ENCODE results near the gene CAD.
A peak's percentile ranks its signal among the peaks of the same experiment; 100 is the strongest.
"Not testable (repeated sequence)": the region's sequence is repeated elsewhere in the genome, so short reads cannot be mapped to it uniquely, and the experiment has no call there.

CAD gene

DNA sequence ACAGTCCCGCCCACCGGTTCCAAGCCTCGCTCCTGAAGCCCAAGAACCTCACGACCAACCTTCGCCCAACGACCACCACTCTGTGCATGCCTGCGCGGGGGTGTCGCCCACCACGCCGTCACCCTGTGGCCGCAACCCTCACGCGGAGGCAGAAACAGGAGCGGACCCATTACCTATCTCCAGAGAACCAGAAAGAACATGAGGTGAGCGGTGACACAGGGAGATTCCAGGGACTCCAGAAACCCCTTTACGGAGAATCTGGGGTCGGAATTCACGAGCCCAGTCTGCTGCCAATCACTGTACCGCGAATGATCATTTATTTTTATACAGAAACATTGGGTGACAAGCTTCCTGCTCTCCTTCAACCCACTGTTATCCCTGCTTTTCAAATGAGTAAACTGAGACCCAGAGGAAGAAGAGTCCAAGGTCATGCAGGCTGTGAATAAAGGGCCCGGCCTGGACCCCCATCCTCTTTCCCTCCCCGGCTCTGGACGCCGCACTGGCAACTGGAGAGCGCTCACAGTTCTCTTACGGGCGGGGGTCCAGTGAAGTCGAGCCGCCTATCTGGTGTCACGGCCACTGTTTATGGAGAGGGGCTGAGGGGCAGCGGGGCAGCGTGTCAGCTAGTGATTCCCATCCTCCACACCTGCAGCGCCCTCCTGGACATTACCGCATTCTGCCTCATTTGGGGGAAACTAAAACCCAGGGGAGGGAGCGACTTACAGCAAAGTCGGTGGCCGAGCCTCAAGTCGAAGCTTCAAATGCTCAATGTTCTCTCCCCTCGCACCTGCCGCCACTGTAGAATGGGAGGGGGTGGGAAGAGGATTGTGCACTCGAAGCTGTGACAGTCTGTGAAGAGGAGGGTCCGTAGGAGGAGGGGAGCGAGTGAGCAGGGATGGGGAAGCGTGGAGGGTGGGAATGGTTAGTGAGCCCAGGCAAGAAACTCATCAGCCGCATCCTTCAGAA, 46.4 kb downstream of the CAD start:
- no peak overlapping the region for H3K27ac Mint-ChIP-seq
- H3K36me3 Mint-ChIP-seq, result no peaks in the 10 kb centered on the region
- peaks cover 18% of the 10 kb centered on the region for H3K4me1 Mint-ChIP-seq
- H3K27me3 Mint-ChIP-seq, result peaks cover 29% of the 10 kb centered on the region
- H3K4me3 Mint-ChIP-seq, result peak overlapping the region; percentile 92
- ATAC-seq (ENCODE audit: low read depth) (no peak), DNase-seq (ENCODE audit: low spot score in 2 of 2) (peak in 1 of 2 donors; percentile 37)
- H3K9me3 Mint-ChIP-seq, result no peaks in the 10 kb centered on the region

DNA sequence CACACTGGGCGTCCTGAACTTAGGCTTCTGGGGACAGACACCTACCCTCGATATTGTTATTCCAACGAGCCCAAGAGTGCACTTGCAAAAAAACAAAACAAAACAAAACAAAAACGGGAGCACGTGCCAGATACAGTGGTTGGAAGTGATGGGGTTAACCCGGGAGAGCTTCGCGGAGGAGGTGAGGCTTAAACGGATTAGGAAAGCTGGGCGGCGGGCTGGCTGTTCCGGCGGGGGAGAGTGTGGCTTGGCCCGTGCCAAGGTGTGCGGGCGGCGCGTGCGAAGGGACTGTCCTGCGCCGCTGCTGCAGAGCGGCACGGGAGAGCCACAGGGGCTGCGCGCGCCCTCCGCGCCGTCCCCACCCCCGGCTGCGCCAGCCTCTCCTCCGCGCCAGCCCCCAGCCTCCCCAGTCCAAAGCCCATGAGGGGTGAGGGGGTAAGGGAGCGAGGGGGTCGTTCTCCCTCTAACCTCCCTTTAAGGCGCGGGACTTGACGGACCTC, 47.1 kb downstream of the CAD start:
- Mint-ChIP-seq H3K9me3 (no peaks in the 10 kb centered on the region), H3K27me3 (peaks cover 28% of the 10 kb centered on the region), H3K27ac (peak overlapping the region; percentile 17), H3K4me3 (peak overlapping the region; percentile 92), H3K4me1 (peaks cover 18% of the 10 kb centered on the region), H3K36me3 (no peaks in the 10 kb centered on the region)
- peak; percentile 20 to 46 for DNase-seq (ENCODE audit: low spot score in 2 of 2)
- ATAC-seq (ENCODE audit: low read depth), result peak; percentile 37

DNA sequence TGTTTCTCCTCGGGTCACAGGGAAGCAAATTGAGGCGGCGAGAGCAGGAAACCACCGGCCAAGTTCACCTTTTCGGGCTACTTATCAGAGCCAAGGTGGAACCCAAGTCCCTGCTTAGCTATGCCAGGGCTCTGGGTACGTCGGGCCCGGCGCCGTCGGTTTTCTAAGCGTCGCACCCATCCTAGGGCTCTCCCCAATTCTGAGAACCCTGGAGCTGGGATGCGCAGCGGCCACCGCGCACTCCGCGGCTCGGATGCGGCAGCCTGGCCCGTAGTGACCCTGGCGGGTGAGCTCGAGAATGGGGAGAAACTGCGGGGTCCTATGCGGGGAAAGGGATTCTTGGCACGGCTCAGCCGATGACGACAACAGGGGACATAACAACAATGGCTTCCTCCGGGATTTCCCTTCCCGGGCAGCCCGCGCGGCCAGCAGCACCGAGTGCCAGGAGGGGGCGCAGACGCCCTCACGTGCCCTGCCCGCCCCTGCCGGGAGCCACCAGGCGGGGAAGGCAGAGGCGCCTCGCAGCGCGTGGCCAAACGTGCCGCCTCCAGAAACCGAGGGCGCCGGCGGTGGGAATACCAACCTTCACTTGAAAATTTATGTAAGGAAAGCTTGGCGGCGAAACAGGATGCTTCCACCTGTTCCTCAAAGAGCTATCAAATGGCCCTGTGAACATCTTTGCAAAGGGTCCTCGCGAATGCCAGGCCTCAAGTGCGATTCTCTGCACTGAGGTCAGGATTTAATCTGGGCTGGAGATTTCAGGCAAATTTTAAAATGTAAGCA, 47.8 kb downstream of the CAD start:
- Mint-ChIP-seq H3K4me3 (peak overlapping the region; percentile 92), H3K4me1 (peaks cover 18% of the 10 kb centered on the region), H3K9me3 (no peaks in the 10 kb centered on the region), H3K27ac (peak overlapping the region; percentile 17), H3K27me3 (peaks cover 28% of the 10 kb centered on the region), H3K36me3 (no peaks in the 10 kb centered on the region)
- ATAC-seq (ENCODE audit: low read depth) (peak; percentile 77), DNase-seq (ENCODE audit: low spot score in 2 of 2) (peak; percentile 59 to 67)

DNA sequence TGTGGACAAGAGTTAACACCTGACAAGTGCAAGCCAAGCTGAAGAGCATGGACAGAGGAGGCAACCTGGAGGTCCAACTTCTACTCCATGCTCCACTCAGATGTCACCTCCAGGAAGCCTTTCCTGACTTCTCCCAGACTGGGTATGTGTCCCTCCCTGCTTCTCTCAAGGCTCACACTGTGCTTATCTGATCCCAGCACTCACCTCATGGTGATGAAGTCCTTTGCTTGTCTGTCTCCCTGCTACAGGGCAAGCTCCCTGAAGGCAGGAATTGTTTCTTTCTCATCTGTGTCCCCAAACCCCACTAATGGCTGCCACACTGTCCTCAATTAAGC, 48.3 kb downstream of the CAD start:
- peaks cover 18% of the 10 kb centered on the region for H3K4me1 Mint-ChIP-seq
- no peaks in the 10 kb centered on the region for H3K9me3 Mint-ChIP-seq
- no peak for DNase-seq (ENCODE audit: low spot score in 2 of 2)
- H3K4me3 Mint-ChIP-seq, result peak overlapping the region; percentile 59
- H3K27me3 Mint-ChIP-seq, result peaks cover 25% of the 10 kb centered on the region
- ATAC-seq (ENCODE audit: low read depth), result no peak
- H3K27ac Mint-ChIP-seq, result no peak overlapping the region
- no peaks in the 10 kb centered on the region for H3K36me3 Mint-ChIP-seq

DNA sequence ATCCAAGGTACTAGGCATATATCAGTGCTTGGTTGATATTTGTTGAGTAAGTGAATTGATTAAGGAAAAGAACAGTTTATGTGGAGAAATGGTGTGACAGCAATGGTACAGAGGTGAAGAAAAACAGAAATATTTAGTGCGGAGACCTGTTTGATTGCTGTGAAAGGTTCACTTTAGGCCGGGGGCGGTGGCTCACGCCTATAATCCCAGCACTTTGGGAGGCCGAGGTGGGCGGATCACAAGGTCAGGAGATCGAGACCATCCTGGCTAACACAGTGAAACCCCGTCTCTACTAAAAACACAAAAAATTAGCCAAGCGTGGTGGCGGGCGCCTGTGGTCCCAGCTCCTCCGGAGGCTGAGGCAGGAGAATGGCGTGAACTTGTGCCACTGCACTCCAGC, 51.1 kb downstream of the CAD start:
- peaks cover 11% of the 10 kb centered on the region for H3K27me3 Mint-ChIP-seq
- not testable (repeated sequence) for H3K4me3 Mint-ChIP-seq; DNase-seq (ENCODE audit: low spot score in 2 of 2); ATAC-seq (ENCODE audit: low read depth); H3K9me3 Mint-ChIP-seq; H3K36me3 Mint-ChIP-seq; H3K27ac Mint-ChIP-seq; H3K4me1 Mint-ChIP-seq

DNA sequence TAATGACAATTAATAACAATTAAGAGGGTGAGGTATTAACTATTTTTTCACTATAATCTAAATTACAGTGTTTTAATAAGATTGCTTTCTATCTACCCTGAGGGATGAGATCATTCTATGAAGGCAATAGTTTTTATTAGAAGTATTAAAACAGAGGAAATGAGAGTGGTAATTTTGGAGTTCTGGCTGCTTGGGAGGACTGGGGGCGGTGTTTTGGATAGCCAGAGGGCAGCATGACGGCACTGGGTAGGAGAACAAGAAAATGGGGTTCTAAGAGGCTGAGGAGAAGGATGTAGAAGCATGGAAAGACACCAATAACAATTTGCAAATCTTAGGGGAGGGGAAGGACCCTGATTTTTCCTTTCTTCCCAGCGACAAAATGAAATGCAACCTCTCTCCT, 53.0 kb downstream of the CAD start:
- H3K27ac Mint-ChIP-seq, result no peak overlapping the region
- no peak for DNase-seq (ENCODE audit: low spot score in 2 of 2)
- no peak overlapping the region for H3K4me3 Mint-ChIP-seq
- H3K27me3 Mint-ChIP-seq, result peaks cover 10% of the 10 kb centered on the region
- H3K9me3 Mint-ChIP-seq, result no peaks in the 10 kb centered on the region
- no peaks in the 10 kb centered on the region for H3K36me3 Mint-ChIP-seq
- H3K4me1 Mint-ChIP-seq, result peaks cover 2% of the 10 kb centered on the region
- no peak for ATAC-seq (ENCODE audit: low read depth)

DNA sequence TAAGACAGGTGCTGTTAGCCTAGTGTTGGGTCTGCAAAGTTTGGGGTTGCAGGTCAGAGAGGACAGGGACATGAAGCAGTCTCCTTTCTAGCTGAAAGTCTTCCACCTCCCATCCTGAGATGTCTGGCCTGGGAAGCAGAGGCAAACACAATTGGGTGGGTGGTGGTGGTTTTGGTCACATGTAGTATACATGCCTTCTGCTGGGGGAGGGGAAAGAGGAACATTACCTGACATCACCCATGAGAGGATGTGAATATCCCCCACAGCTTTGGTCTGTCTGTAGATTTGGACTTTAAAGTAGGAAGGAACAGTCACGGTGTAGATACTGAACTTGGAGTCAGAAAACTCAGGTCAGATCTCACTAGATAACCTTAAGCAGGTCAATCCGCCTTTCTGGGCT, 53.5 kb downstream of the CAD start:
- peaks cover 9% of the 10 kb centered on the region for H3K27me3 Mint-ChIP-seq
- no peak overlapping the region for H3K4me3 Mint-ChIP-seq
- peak; percentile 56 for ATAC-seq (ENCODE audit: low read depth)
- no peaks in the 10 kb centered on the region for H3K4me1 Mint-ChIP-seq
- H3K9me3 Mint-ChIP-seq, result no peaks in the 10 kb centered on the region
- no peak overlapping the region for H3K27ac Mint-ChIP-seq
- no peak for DNase-seq (ENCODE audit: low spot score in 2 of 2)
- no peaks in the 10 kb centered on the region for H3K36me3 Mint-ChIP-seq

DNA sequence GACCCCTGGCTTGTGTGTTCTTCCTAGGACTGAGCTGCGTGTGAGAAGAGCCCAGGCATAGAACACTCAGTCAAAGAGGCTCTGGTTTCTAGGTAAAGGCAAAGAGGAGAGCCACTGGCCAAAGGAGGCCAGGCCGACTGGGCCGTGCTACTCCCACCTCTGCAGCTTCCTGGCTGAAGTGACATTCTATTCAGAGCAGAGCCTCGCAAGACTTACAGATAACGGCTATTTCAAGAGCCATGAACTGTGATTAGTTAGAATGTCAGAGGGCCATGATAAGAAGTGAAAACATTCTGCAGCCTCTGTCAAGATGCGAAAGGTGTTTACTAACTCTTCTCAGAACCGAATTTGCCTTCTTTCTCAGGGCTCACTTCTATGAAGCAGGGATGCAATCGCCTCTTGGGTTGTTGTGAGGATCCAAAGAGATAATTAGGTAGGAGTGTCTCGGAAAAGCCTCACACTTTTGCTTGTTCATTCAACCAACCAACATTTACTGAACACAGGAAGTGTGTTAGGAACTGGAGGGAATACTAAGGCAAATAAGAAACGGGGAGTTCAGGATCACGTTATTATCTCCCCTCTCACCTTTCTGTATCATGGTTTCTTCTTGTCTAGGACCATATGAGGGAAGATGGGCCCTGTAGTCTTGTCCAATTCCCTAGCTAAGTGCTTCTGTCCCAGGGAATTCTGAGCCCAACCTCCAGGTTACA, 54.6 kb downstream of the CAD start:
- Mint-ChIP-seq H3K9me3 (no peaks in the 10 kb centered on the region), H3K4me1 (peaks cover 2% of the 10 kb centered on the region), H3K27ac (no peak overlapping the region), H3K27me3 (peaks cover 11% of the 10 kb centered on the region), H3K36me3 (no peaks in the 10 kb centered on the region), H3K4me3 (no peak overlapping the region)
- ATAC-seq (ENCODE audit: low read depth) (no peak), DNase-seq (ENCODE audit: low spot score in 2 of 2) (no peak)

DNA sequence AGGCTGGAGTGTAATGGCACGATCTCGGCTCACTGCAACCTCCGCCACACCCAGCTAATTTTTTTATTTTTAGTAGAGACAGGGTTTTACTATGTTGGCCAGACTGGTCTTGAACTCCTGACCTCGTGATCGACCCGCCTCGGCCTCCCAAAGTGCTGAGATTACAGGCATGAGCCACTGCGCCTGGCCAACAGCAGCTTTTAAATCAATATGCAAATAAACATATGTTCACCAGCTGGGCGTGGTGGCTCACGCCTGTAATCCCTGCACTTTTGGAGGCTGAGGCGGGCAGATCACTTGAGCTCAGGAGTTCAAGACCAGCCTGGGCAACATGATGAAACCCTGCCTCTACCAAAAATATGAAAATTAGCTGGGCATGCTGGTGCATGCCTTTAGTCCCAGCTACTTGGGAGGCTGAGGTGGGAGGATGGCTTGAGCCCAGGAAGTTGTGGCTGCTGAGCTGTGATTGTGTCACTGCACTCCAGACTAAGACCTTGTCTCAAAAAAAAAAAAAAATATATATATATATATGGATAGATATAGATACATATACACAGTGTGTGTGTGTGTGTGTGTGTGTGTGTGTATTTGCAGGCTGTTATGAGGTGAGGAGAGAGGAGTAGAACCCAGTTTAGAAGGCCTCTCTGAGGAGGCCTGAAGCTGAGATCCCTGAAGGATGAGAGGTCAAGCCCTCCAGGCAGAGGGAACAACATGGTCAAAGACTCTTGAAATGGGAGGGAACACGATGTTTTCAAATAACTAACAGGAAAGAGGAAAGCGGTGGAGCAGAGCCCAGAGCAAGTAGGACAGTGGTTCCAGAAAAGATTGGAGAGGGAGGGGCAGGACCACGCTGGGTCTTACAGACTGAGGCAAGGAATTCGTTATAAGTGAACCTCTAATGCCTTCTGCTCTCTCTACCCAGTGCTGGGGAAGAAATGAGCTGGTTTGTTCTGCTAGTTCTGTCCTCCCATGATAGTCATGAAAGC, 55.7 kb downstream of the CAD start:
- not testable (repeated sequence) for ATAC-seq (ENCODE audit: low read depth); H3K4me3 Mint-ChIP-seq; H3K9me3 Mint-ChIP-seq

DNA sequence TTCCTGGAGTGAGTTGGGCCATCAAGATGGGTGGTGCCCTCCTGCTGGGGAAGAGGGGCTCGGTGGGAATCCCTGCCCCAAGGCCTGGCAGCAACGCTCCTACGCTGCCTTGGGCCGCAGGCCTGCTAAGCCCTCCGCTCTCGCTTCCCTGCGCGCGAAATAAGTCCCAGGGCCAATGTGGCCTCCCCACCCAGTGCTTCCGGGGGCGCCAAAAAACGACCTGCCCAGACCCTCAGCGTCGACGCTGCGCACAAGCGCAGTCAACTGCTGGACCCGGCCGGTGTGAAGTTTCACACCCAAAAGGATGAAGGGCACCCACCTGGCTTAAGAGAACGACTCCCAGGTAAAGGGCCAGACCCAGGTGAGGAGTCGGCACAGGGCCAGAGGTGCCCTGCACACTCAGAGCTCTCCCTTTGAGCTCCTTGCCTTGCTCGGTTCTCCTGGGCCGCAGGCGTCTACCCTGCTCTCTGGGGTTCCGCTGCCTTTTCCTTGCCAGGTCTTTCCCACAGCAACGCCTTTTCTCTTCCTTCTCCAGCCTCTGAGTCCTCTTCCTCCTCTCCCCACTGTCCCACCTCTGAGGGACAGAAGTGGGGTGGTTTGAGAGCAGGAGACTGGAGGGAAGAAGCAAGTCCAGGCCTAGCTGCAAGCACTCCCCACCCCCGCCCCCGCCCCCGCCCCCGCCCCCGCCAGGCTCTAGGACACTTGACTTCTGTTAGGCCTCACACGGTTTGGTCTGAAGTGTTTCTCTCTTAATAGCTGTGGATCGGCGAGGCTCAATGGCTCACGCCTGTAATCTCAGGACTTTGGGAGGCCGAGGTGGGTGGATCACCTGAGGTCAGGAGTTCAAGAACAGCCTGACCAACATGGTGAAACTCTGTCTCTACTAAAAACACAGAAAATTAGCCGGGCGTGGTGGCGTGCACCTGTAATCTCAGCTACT, 58.3 kb downstream of the CAD start, which contains the start of gene DNAJC5G:
Gene DNAJC5G (plus strand): TSS at position 223 of the 940 bp plus-strand sequence. CDS start 1,296 bp downstream, outside the sequence.
- Mint-ChIP-seq H3K9me3 (no peaks in the 10 kb centered on the region), H3K27ac (no peak within 1 kb of the TSS), H3K4me3 (no peak within 1 kb of the TSS), H3K27me3 (peaks cover 16% of the 10 kb centered on the region), H3K4me1 (peaks cover 4% of the 10 kb centered on the region), H3K36me3 (no peaks in the 10 kb centered on the region)
- no peak for ATAC-seq (ENCODE audit: low read depth)
- DNase-seq (ENCODE audit: low spot score in 2 of 2), result no peak

More for the DNA sequence above, 55.7 kb downstream of the CAD start:
- H3K27me3 Mint-ChIP-seq, result peaks cover 15% of the 10 kb centered on the region
- H3K4me1 Mint-ChIP-seq; DNase-seq (ENCODE audit: low spot score in 2 of 2); H3K36me3 Mint-ChIP-seq; H3K27ac Mint-ChIP-seq: not testable (repeated sequence)

DNA sequence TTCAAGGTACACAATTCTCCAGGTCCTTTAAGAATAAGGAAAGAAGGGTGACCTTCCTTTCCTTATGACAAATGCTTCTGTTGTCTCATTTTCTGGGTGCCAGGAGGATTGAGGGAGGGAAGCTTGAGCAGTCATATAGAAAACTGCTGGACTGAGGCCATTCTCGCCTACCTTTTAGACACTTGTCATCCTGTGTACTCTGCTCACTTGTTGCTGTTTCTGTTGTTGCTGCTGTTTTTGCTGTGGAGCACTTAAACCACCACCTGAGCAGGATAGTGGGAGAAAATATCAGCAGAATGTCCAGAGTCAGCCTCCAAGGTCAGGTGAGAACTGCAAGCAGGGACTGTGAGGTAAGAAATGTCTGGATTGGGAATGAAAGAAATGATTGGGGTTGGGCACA, 60.8 kb downstream of the CAD start:
- H3K4me3 Mint-ChIP-seq, result no peak overlapping the region
- no peak for DNase-seq (ENCODE audit: low spot score in 2 of 2)
- no peak for ATAC-seq (ENCODE audit: low read depth)
- peaks cover 4% of the 10 kb centered on the region for H3K4me1 Mint-ChIP-seq
- H3K9me3 Mint-ChIP-seq, result no peaks in the 10 kb centered on the region
- no peak overlapping the region for H3K27ac Mint-ChIP-seq
- no peaks in the 10 kb centered on the region for H3K36me3 Mint-ChIP-seq
- H3K27me3 Mint-ChIP-seq, result peaks cover 23% of the 10 kb centered on the region

DNA sequence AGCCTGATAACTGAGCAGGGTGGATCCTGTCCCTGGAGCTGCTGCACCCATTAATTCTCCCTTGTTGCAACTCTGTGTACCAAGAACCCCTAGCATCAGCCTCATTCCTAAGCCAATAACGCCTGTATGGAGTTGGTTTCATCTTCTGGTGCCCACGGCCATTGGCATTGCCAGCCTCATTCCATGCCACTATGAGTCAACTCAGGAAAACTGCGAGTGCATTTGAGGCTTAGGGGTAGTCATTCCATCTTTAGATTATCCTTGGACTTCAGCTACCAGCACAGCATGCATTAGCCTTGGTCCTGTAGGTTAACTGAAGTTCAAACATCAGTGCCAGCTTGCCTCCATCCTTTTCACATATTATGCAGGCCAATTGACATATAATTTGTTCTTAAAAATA, 63.7 kb downstream of the CAD start:
- ATAC-seq (ENCODE audit: low read depth) (no peak), DNase-seq (ENCODE audit: low spot score in 2 of 2) (no peak)
- H3K36me3 Mint-ChIP-seq, result no peaks in the 10 kb centered on the region
- H3K4me1 Mint-ChIP-seq, result peaks cover 4% of the 10 kb centered on the region
- H3K9me3 Mint-ChIP-seq, result no peaks in the 10 kb centered on the region
- H3K27me3 Mint-ChIP-seq, result peaks cover 18% of the 10 kb centered on the region
- H3K27ac Mint-ChIP-seq, result no peak overlapping the region
- H3K4me3 Mint-ChIP-seq, result no peak overlapping the region
